ENCODE data around the gene SEPTIN7. TPM values are rescaled to one million over a fixed set of nuclear protein-coding genes. Genes with fewer than 3 reads are reported as not detected.

The SEPTIN7 gene
- total RNA-seq, 1 donor from 2014 or later = 92.7 TPM

- DNase-seq (ENCODE audit: low read depth in 2 of 2) = no peak
Measured at GRCh38 chr7:35831208-35831607, 30.4 kb downstream of the SEPTIN7 start.

GRCh38 chr7:35839860-35840854 lies 39.3 kb downstream of the SEPTIN7 start:
- DNase-seq (ENCODE audit: low read depth in 2 of 2) = no peak

GRCh38 chr7:35846816-35847412 lies 46.1 kb downstream of the SEPTIN7 start:
- DNase-seq (ENCODE audit: low read depth in 2 of 2) = no peak

GRCh38 chr7:35848725-35849124 lies 47.9 kb downstream of the SEPTIN7 start:
- DNase-seq (ENCODE audit: low read depth in 2 of 2) = no peak

- DNase-seq (ENCODE audit: low read depth in 2 of 2) = no peak
Measured at GRCh38 chr7:35849158-35849831, 48.4 kb downstream of the SEPTIN7 start.

- DNase-seq (ENCODE audit: low read depth in 2 of 2) = no peak
Measured at GRCh38 chr7:35849954-35850353, 49.1 kb downstream of the SEPTIN7 start.

Other genes with a start within 250 kb of the SEPTIN7 start
- gene HERPUD2, start 105.9 kb upstream of the SEPTIN7 start, total RNA-seq = 22.9 and 28.8 TPM in 2 replicates

All from lung microvascular endothelial cell (primary cell).